ENCODE data around the gene CPVL.

- TF ChIP-seq POLR2AphosphoS5 (IDR thresholded peaks at IDR 0.05) (no peak), POLR2A (IDR thresholded peaks at IDR 0.05) (no peak)
Observed at GRCh38 chr7:29149036-29149435, 2.7 kb upstream of the CPVL start.

Measured in prostate gland (tissue), 1 donor.